Activated T-cell treated with anti-CD3 and anti-CD28 coated beads, Interleukin-2, amount 50 U/mL, for 4 hours (primary cell): ENCODE data around the gene DUS1L. TPM values are rescaled to one million over a fixed set of nuclear protein-coding genes. Genes with fewer than 3 reads are reported as not detected.

Experiments
- ATAC-seq, 2 donors: fragments of 200-7000 bp; cut with Tn5 transposase; one replicate each; pipeline ENCODE4 v1.10.0; 2021
- DNase-seq: peaks from one replicate; pipeline ENCODE4 v3.0.0-alpha.2; 2020
- H3K27me3 Mint-ChIP-seq: one replicate; pipeline ENCODE4 v1.8.0; 2021; ENCODE audit warnings: low read depth, mixed read lengths
- H3K36me3 Mint-ChIP-seq: one replicate; pipeline ENCODE4 v1.8.0; 2022; ENCODE audit warnings: mixed read lengths; ENCODE audit not compliant: insufficient read depth
- H3K4me1 Mint-ChIP-seq: one replicate; pipeline ENCODE4 v1.8.0; 2021; ENCODE audit warnings: low read depth, mixed read lengths
- H3K4me3 Mint-ChIP-seq: one replicate; pipeline ENCODE4 v1.8.0; 2021; ENCODE audit warnings: mild to moderate bottlenecking, moderate library complexity, mixed read lengths
- H3K9me3 Mint-ChIP-seq: one replicate; pipeline ENCODE4 v1.8.0; 2021; ENCODE audit warnings: mixed read lengths
- total RNA-seq, 3 donors: library from RNA; stranded (reverse); gene quantifications; one replicate each; pipeline ENCODE4 v1.2.1, GENCODE V29; 2021

Gene DUS1L
- total RNA-seq, 3 donors from 2014 or later, result 323 to 369 (median 326) TPM

DNA sequence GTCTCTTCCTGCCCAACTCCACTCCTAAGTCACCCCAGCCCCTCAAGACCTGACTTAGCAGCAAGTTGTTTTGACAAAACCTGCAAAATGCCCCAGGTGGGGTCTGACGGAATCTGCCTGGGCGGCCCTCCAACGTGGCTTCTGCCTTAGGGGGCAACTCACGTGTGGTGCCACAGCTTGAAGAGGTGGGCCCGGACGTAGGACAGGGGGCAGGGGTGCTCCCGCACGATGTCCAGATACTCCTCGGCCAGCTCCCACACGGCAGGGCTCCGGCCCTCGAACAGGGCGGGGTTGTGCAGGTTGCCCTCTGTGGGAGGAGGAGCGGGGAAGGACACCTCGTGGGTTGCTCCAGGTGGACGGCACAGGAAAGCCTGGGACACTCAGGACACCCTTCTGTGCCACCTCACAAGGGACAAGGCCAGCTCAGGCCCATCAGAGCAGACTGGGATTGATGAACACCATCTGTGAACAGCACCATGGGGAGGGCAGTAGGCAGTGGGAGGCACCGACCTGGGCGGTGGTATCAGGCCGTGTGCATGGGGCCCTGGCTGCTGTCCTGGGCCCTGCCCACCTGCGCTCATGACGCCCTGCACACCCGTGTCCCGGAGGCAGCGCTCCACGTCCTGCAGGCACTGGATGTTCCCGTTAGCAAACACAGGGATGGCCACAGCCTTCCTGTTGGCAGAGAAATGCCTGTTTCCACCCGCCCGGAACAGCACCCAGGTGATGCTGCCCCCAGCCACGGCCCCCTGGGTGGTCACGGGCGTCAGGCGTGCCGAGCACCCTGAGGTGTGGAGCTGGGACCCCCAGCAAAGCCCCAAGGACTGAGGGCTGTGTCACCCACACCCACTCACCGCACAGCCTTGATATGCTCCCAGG, 4.3 kb downstream of the DUS1L start:
- Mint-ChIP-seq H3K4me1 (peaks cover 10% of the 10 kb centered on the region), H3K27me3 (no peaks in the 10 kb centered on the region), H3K4me3 (no peak overlapping the region), H3K36me3 (peaks cover 7% of the 10 kb centered on the region), H3K9me3 (no peaks in the 10 kb centered on the region)
- DNase-seq (no peak), ATAC-seq (no peak)

- H3K36me3 Mint-ChIP-seq, result peaks cover 7% of the 10 kb centered on the region
- DNase-seq, result no peak
- ATAC-seq, result no peak
- peaks cover 7% of the 10 kb centered on the region for H3K4me1 Mint-ChIP-seq
- H3K27me3 Mint-ChIP-seq, result no peaks in the 10 kb centered on the region
- H3K9me3 Mint-ChIP-seq, result no peaks in the 10 kb centered on the region
- H3K4me3 Mint-ChIP-seq, result no peak overlapping the region
These were observed 5.0 kb downstream of the DUS1L start for GRCh38 chr17:82060614-82061013.

DNA sequence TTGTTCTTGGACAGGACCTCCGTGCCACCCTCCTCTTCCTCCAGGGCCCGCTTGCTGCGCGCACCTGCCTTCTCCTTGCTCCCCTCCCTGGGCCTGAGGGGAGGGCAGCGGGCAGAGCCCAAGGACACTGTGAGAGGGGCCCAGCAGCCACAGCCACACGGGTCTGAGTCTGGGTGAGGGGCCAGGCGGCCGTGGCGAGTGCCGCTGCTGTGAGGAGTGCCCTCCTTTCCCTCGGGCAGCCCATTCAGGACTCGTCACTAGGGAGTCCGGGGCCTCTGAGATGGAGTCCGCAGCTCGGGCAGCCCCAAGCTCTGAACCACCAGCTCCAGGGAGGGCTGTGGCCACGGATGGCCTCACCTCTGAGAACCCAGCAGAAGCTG, 5.6 kb downstream of the DUS1L start:
- ATAC-seq, result no peak
- Mint-ChIP-seq H3K4me3 (no peak overlapping the region), H3K36me3 (peaks cover 7% of the 10 kb centered on the region), H3K9me3 (no peaks in the 10 kb centered on the region), H3K27me3 (no peaks in the 10 kb centered on the region), H3K4me1 (peaks cover 7% of the 10 kb centered on the region)
- DNase-seq, result no peak

DNA sequence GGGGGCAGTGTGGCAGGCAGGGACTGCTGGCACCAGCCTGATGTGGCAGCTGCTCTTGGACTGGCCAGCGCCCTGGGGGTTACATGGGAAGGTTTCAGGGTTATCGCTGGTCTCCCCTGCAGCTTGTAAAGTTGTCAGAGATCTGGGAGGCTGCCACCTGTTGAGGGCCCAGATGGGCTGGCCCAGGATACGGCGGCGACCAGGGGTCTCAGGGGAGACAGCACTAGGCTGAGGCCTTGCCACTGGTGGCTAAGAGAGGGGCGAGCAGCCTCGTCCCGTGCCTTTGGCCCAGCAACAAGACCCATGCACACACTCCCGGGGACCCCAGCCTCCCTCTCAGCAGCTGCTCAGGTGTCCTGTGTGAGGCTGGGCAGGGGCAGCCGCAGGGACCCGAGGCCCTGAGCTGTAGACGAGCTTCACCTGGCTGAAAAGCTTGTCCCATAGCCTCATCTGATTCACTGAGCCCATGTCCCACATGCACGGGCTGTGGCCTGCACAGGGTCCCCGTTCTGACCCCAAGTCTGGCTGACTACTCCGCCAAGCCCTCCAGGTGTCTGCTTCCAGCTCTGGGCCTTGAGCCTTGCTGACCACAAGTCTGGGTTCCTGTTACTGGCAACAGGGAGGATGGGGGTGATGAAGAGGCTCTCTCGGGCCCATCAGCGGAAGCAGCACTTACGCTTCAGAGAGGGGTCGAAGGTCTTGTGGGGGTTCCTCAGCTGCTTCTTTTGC, 6.2 kb downstream of the DUS1L start:
- Mint-ChIP-seq H3K4me3 (no peak overlapping the region), H3K36me3 (peaks cover 7% of the 10 kb centered on the region), H3K9me3 (no peaks in the 10 kb centered on the region), H3K27me3 (no peaks in the 10 kb centered on the region), H3K4me1 (peaks cover 5% of the 10 kb centered on the region)
- ATAC-seq (no peak), DNase-seq (no peak)

- Mint-ChIP-seq H3K9me3 (no peaks in the 10 kb centered on the region), H3K36me3 (peaks cover 7% of the 10 kb centered on the region), H3K4me3 (no peak overlapping the region), H3K4me1 (no peaks in the 10 kb centered on the region), H3K27me3 (no peaks in the 10 kb centered on the region)
- DNase-seq, result no peak
- no peak for ATAC-seq
These were observed 6.8 kb downstream of the DUS1L start for GRCh38 chr17:82058855-82059249.

GRCh38 chr17:82058230-82058854, 7.3 kb downstream of the DUS1L start:
- H3K4me3 Mint-ChIP-seq, result no peak overlapping the region
- no peaks in the 10 kb centered on the region for H3K27me3 Mint-ChIP-seq
- ATAC-seq (no peak), DNase-seq (no peak)
- H3K4me1 Mint-ChIP-seq, result peaks cover 2% of the 10 kb centered on the region
- H3K9me3 Mint-ChIP-seq, result no peaks in the 10 kb centered on the region
- peaks cover 7% of the 10 kb centered on the region for H3K36me3 Mint-ChIP-seq

DNA sequence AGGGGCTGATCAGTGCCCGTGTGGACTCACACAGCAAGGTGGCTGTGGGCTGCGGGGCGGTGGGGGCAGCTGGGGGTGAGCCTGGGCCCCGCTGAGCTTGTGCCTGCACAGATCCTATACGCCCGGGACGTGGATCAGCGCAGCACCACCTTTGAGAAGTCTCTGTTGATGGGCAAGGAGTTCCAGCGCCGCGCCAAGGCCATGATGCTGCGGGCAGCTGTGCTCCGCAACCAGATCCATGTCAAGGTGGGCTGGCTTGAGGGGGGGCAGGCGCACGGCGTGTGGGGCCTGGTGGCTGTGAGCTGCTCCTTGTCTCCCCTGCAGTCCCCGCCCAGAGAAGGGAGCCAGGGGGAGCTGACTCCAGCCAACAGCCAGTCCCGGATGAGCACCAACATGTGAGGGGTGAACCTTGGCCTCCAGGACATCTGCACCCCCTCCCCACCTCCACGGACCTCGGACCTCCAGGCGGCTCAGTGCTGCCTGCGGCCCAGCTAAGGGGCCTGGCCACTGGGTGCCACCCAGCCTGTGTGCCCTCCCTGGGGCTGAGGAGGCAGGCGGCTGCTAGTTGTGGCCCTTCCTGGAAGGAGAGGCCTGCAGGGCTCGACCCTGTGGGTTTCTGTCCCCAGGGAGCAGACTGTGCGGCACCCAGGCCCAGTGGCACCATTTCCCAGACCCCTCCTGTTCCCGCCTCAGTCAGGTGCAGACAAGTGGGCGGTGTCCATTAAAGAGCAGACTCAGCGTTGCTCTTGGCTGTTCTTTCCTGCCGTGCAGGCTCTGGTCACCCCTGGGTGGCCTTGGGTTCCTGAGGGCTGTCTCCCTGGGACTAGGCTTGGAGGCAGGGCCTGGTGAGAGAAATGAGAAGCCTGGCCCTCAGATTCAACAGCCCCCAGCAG, 8.6 kb downstream of the DUS1L start:
- H3K4me1 Mint-ChIP-seq, result peaks cover 2% of the 10 kb centered on the region
- H3K27me3 Mint-ChIP-seq, result no peaks in the 10 kb centered on the region
- H3K9me3 Mint-ChIP-seq, result no peaks in the 10 kb centered on the region
- DNase-seq, result no peak
- no peak overlapping the region for H3K4me3 Mint-ChIP-seq
- no peak for ATAC-seq
- peaks cover 7% of the 10 kb centered on the region for H3K36me3 Mint-ChIP-seq

GRCh38 chr17:82055965-82056728, 9.5 kb downstream of the DUS1L start:
- DNase-seq (no peak), ATAC-seq (no peak)
- H3K4me1 Mint-ChIP-seq, result peaks cover 2% of the 10 kb centered on the region
- no peaks in the 10 kb centered on the region for H3K9me3 Mint-ChIP-seq
- H3K36me3 Mint-ChIP-seq, result peaks cover 7% of the 10 kb centered on the region
- no peaks in the 10 kb centered on the region for H3K27me3 Mint-ChIP-seq
- H3K4me3 Mint-ChIP-seq, result no peak overlapping the region

DNA sequence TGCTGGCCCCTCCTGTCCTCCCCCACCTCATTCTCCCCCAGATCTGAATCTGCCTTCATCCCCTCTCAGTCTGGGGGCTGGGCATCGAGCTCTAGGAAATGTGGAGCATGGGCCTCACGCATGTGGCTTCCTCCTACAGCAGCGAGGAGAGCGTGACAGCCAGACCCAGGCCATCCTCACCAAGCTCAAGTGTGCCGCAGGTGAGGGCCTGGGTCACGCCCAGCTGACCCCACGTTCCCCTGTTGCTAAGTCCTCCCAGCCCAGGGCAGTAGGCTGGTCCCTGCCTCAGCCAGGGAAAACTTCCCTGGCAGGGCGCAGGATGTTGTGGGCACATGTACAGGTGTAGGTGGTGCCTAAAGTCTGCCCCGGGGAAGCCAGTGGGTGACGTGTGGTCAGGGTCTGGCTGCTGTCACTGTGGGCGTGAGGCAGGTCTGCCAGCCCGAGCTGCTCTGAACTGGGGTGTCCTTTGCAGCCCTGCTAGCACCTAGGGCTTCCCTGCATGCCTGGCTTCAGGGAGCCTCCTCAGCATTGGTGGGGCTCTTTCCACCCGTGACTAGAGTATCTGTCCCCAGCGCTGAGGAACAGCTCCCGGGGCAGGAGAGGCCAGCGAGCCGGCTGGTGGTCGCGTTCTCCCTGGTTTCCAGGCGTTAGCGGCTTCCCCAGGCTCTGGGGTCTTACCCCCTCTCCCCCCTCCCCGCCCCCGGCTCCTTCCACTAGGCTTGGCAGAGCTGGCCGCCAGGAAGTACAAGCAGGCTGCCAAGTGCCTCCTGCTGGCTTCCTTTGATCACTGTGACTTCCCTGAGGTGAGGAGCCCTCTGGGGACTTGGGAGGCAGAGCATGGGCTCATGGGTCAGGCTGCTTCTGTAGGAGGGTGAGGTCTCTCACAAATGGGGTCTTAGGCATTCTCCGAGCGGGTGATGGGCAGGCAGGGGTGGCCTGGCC, 10.3 kb downstream of the DUS1L start:
- H3K4me1 Mint-ChIP-seq, result peaks cover 8% of the 10 kb centered on the region
- no peaks in the 10 kb centered on the region for H3K9me3 Mint-ChIP-seq
- H3K4me3 Mint-ChIP-seq, result no peak overlapping the region
- peaks cover 7% of the 10 kb centered on the region for H3K36me3 Mint-ChIP-seq
- no peak for DNase-seq
- ATAC-seq, result no peak
- H3K27me3 Mint-ChIP-seq, result no peaks in the 10 kb centered on the region

DNA sequence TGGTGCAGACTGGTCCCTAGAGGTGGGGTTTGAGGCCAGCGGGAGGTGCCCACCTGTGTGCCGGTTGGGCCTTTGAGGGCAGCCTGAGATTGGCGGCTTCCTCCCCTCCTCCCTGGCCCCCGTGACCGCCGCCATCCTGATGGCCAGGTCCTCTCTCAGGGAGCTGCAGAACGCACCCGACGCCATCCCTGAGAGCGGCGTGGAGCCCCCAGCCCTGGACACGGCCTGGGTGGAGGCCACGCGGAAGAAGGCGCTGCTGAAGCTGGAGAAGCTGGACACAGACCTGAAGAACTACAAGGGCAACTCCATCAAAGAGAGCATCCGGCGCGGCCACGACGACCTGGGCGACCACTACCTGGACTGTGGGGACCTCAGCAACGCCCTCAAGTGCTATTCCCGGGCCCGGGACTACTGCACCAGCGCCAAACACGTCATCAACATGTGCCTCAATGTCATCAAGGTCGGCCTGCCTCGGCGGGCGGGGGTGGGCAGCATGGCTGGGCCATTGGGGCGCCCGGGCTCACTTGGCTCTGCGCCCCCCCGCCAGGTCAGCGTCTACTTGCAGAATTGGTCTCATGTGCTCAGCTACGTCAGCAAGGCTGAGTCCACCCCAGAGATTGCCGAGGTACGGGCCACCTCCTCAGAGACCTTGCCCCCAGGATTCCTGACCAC, 11.1 kb downstream of the DUS1L start:
- peaks cover 4% of the 10 kb centered on the region for H3K36me3 Mint-ChIP-seq
- DNase-seq (no peak), ATAC-seq (no peak)
- no peaks in the 10 kb centered on the region for H3K9me3 Mint-ChIP-seq
- H3K27me3 Mint-ChIP-seq, result no peaks in the 10 kb centered on the region
- peak overlapping the region; percentile 58 for H3K4me3 Mint-ChIP-seq
- H3K4me1 Mint-ChIP-seq, result peaks cover 12% of the 10 kb centered on the region

- DNase-seq (no peak), ATAC-seq (no peak)
- Mint-ChIP-seq H3K36me3 (peaks cover 4% of the 10 kb centered on the region), H3K4me1 (peaks cover 12% of the 10 kb centered on the region), H3K4me3 (peak overlapping the region; percentile 86), H3K27me3 (no peaks in the 10 kb centered on the region), H3K9me3 (no peaks in the 10 kb centered on the region)
These were observed 11.9 kb downstream of the DUS1L start for GRCh38 chr17:82053556-82054263.

GRCh38 chr17:82053130-82053529, 12.5 kb downstream of the DUS1L start:
- ATAC-seq (no peak), DNase-seq (no peak)
- H3K4me3 Mint-ChIP-seq, result peak overlapping the region; percentile 86
- H3K36me3 Mint-ChIP-seq, result peaks cover 4% of the 10 kb centered on the region
- no peaks in the 10 kb centered on the region for H3K9me3 Mint-ChIP-seq
- H3K27me3 Mint-ChIP-seq, result no peaks in the 10 kb centered on the region
- peaks cover 12% of the 10 kb centered on the region for H3K4me1 Mint-ChIP-seq
